ENCODE data around the gene GDPD5.

GDPD5 gene

DNA sequence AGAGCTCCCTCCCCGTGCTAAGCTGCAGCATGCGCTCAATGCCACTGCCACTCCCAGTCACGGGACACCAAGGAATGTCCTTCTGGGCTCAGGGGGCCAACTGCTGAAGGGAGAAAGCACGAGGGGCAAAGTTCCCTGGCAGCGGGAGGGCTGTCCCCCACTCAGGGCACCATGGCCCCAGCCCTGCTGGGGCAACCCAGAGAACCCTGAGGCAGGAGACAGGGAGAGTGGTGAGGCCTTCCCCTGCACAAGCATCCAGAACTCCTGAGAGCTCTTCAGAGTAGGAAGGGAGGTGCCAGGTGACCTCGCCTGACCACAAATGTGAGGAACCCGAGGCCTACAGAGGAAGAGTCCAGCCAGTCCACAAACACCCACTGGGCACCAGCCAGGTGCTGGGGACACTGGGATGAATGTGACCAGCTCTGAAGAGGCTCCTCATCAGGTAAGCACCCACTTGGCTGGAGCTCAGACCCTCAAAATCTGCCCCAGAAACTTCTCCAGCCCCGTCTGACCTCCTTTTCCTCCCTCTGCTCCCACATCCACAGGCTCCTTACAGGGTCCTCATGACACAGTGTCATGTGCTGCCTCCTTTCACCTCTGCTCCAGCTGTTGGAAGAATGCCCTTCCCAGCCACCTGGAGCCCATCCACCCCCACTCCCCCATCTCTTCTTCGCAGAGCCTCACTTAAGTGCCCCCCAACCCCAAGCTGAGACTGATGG lies 15.6 kb downstream of the GDPD5 start:
- no peak for DNase-seq

DNA sequence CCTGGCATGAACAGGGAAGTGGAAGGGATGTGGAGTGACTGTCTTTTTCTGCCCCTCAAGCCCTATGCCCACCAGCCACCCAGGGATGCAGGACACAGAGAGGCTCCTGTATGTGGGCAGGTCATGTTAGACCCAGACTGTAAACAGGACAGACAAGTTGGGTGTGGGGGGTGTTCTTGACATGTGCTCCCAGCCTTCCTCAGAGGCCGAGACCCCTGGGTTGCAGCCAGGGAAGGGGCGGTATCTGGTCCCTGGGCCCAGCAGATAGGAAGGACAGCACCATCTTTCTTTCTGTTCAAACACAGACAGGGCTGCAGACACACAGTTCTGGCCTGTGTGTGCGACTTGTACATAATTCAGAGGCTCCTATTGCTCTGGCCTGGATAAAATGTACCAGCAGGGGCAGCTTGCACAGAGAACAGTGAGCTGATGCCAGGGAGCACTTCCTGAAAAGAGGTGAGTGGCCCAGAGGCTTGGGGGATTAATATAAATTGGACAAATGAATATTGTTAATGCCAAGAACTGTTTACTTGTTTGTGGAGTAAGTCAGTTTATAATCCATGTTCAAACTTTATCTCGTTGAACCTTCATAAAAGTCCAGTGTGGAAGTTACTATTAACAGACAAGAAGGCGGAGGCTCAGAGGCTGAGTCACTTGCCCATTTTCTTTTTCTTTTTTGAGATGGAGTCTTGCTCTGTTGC lies 16.6 kb downstream of the GDPD5 start:
- DNase-seq = no peak

GRCh38 chr11:75508051-75508561 lies 17.6 kb downstream of the GDPD5 start:
- DNase-seq = no peak

DNA sequence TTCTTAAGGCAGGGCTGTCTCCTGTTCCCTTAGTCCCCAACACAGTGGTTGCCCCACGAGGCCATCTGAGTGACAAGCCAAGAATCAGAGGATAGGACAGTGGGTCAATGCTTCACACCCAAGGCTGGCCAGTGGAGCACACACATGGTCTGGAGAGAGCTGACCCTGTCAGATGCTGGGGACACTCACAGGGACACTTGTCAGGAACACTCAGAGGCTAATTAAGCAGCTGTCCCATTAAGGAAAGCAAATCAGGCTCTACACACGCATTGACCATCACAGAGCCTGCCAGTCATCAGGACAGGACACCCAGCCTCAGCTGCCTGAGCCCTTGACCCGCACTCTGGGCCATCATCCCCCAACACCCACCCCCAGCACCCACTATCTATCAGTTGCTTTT lies 18.2 kb downstream of the GDPD5 start:
- DNase-seq = no peak

- no peak for DNase-seq
These were observed 18.9 kb downstream of the GDPD5 start for GRCh38 chr11:75506827-75507226.

GRCh38 chr11:75505916-75506692 lies 19.6 kb downstream of the GDPD5 start:
- DNase-seq = no peak

- DNase-seq = no peak
These were observed 21.2 kb downstream of the GDPD5 start for GRCh38 chr11:75504501-75504900.

DNA sequence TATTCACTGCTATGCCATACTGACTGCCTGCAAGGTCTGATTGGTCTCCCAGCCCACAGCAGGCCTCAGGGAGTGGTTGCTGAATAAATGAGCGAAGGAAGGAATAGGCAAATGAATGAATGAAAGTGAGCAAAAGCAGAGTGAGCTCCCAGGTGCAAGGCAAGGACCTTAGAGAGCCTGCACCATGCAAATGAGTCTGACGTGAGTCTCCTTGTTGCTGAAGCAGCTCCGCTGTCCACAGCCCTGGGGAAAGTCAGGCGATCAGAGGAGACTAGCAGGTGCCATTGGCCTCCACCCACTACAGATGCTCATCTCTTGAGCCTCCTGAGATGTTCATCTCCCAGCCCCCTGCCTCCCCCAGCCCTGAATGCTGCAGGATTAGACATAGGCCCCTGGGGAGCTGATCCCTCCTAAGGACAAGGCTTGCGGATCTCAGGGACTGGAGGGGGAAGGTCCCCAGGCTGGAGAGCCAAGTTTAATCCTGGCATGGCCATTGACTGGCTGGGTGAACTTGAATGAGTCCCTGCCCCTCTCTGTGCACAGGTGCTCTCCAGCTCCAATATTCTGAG lies 22.1 kb downstream of the GDPD5 start:
- no peak for DNase-seq

DNA sequence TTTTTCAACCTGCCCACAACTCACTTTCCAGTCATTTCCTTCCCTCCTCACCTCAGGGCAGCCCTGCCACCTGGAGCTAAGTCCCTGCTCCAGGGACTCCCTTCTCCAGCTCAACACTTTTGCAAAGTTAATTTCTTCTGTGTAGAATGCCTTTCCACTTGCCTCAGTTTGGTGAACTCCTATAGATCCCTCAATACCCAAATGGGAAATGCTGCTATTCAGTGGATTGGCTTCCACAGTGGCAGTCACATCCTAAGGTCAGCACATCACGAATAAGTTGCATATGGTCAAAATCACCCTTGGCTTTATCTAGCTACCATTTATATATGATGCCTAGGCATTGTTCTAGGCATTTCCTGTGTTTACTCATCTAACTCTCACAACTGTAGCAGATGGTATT lies 23.6 kb downstream of the GDPD5 start:
- no peak for DNase-seq

DNA sequence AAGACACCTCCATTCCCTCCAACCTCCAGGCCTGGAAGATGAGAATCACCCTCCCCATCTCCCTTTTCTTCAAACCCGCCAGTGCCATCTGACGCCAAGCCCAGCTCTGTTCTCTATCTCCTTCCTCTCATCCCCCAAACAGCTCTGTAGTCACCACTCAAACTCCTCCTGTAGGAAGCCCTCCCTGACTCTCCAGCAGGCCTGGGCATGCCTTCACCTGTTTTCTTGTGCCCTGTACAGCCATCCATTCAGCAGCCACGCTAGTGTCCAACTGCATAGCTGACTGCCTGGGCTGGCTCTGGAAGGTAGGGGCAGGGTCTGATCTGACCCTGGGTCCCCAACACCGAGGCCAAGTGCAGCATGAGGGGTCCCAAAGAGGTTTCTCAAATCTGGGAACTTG lies 25.0 kb downstream of the GDPD5 start:
- DNase-seq = no peak

GRCh38 chr11:75499423-75500190 lies 26.1 kb downstream of the GDPD5 start:
- DNase-seq = no peak

DNA sequence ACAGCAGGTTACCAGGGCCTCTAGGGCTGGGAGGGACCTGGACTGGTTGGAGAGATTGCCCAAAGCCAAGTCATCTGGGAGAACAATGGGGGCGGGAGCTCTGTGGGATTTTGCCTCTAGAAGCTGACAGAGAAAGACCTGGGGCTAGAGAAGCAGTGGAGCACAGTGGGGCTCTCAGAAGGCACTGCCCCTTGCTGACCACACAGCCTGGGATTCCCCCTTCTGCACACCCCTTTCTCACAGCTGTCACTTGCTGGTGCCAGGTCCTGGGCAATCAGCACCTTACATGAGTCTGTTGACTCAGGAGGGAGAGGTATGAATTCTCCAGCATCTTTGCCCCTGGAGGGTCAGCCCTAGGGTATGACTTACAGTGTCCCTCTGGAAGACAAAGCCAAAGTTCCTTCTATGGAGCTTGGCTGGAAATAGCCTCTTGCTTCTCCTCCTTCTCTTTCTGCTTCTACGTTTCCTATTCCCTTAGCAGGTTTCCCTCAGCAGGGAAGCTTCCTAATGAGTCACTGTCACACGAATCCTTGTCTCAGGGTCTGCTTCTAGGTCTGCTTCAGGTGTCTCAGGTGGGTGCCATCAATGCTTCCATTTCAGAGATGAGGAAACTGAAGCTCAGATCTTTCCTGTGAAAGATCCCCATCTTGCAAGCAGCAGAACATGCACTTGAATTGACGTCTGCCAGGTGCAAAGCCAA lies 27.0 kb downstream of the GDPD5 start:
- DNase-seq = no peak

- no peak for DNase-seq
These were observed 27.8 kb downstream of the GDPD5 start for GRCh38 chr11:75497788-75498409.

DNA sequence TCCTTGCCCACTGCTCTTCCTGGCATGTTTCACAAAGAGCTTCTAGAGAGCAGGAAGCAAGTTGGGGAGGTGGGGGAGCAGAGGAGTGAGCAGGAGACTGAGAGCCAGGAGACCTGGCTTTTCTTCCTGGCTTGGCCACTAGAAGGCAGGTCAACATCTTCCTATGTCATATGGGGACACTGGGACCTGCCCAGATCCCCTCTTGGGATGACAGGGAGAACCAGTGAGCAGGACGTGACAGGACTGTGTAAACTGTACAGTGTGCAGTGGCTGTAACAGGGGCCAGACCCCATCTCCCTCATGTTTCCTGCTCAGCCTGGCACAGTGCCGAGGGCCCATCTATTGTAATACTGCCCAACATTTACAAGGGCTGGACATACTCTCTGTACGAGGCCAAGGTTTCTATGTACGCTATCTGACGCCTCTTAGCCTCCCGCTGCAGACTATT lies 29.4 kb downstream of the GDPD5 start:
- no peak for DNase-seq

- no peak for DNase-seq
These were observed 29.9 kb downstream of the GDPD5 start for GRCh38 chr11:75495749-75496304.

DNA sequence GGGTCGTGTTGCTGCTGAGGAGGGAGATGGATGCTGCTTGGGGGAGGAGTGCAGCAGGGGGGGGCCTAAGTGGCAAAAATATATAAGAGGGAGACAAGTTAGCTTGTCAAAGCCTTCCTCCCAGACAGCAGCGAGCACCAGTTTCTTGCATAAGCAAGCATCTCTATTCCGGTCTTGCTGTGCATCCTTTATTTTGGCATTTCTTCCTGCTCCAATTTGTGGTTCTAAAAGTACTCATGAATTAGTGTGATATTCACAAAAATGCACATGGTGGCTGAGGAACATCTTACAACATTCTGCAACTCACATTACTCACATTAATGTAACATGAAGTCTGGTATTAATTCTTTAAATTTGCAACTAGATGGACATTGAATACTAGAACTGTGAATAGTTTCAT lies 32.1 kb downstream of the GDPD5 start:
- DNase-seq = no peak

GRCh38 chr11:75492181-75492820 lies 33.4 kb downstream of the GDPD5 start:
- no peak for DNase-seq

GRCh38 chr11:75491465-75491864 lies 34.3 kb downstream of the GDPD5 start:
- no peak for DNase-seq

GRCh38 chr11:75490221-75491181 lies 35.2 kb downstream of the GDPD5 start:
- DNase-seq = no peak
